Rectal smooth muscle tissue (tissue), 1 donor: ENCODE results near the gene SPIRE1.

Source experiments
- H3K27ac ChIP-seq: one replicate; pipeline ENCODE4 v1.7.0; 2013; ENCODE audit warnings: low read depth, low read length, inconsistent platforms
- H3K27me3 ChIP-seq: one replicate; pipeline ENCODE4 v1.7.0; 2013; ENCODE audit warnings: low read length; ENCODE audit not compliant: control insufficient read depth, insufficient read depth
- H3K36me3 ChIP-seq: one replicate; pipeline ENCODE4 v1.7.0; 2013; ENCODE audit warnings: low read length; ENCODE audit not compliant: control insufficient read depth, insufficient read depth
- H3K4me1 ChIP-seq: one replicate; pipeline ENCODE4 v1.7.0; 2013; ENCODE audit warnings: low read length; ENCODE audit not compliant: control insufficient read depth, insufficient read depth
- H3K4me3 ChIP-seq: one replicate; pipeline ENCODE4 v1.7.0; 2013; ENCODE audit warnings: low read length
- H3K9ac ChIP-seq: one replicate; pipeline ENCODE4 v1.7.0; 2013; ENCODE audit warnings: low read length

The SPIRE1 gene

GRCh38 chr18:12657684-12658425 is at the start of gene SPIRE1:
Gene SPIRE1 (minus strand): TSS chr18:12658107. CDS start chr18:12657866, 241 bp downstream.
- H3K9ac ChIP-seq, result no peak within 1 kb of the TSS
- H3K36me3 ChIP-seq, result no peaks in the 10 kb centered on the region
- H3K4me3 ChIP-seq, result peak within 1 kb of the TSS; percentile 61
- peak within 1 kb of the TSS; percentile 72 for H3K27ac ChIP-seq
- no peaks in the 10 kb centered on the region for H3K4me1 ChIP-seq
- H3K27me3 ChIP-seq, result no peaks in the 10 kb centered on the region

- peak overlapping the region; percentile 99 for H3K27ac ChIP-seq
- H3K4me3 ChIP-seq, result peak overlapping the region; percentile 99
- H3K27me3 ChIP-seq, result no peaks in the 10 kb centered on the region
- peak overlapping the region; percentile 83 for H3K9ac ChIP-seq
- peaks cover 7% of the 10 kb centered on the region for H3K36me3 ChIP-seq
- peaks cover 14% of the 10 kb centered on the region for H3K4me1 ChIP-seq
Observed at GRCh38 chr18:12703664-12704063, 45.8 kb upstream of the SPIRE1 start.

DNA sequence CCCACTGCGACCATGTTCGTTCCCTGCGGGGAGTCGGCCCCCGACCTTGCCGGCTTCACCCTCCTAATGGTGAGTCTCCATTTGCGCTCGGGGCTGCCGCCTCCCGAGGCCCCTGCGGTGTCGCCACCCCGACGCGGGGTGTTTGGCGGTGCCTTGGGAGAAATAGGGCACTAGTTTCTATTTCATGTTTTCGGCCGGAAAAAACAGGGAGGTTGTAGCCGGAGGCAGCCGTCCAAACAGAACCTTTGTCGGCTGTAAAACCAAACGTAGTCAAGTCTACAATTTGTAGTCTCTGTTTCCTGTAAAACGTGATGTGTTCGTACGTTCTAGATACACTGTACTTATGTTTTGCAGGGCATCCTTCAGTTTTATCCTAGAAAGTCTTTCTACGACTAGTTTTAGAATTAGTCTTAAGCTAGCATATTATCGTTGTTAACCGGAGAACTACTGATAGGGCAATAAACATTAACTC is 45.2 kb upstream of the SPIRE1 start:
- H3K4me1 ChIP-seq, result peaks cover 14% of the 10 kb centered on the region
- peaks cover 7% of the 10 kb centered on the region for H3K36me3 ChIP-seq
- peak overlapping the region; percentile 99 for H3K27ac ChIP-seq
- H3K4me3 ChIP-seq, result peak overlapping the region; percentile 99
- peak overlapping the region; percentile 83 for H3K9ac ChIP-seq
- H3K27me3 ChIP-seq, result no peaks in the 10 kb centered on the region

DNA sequence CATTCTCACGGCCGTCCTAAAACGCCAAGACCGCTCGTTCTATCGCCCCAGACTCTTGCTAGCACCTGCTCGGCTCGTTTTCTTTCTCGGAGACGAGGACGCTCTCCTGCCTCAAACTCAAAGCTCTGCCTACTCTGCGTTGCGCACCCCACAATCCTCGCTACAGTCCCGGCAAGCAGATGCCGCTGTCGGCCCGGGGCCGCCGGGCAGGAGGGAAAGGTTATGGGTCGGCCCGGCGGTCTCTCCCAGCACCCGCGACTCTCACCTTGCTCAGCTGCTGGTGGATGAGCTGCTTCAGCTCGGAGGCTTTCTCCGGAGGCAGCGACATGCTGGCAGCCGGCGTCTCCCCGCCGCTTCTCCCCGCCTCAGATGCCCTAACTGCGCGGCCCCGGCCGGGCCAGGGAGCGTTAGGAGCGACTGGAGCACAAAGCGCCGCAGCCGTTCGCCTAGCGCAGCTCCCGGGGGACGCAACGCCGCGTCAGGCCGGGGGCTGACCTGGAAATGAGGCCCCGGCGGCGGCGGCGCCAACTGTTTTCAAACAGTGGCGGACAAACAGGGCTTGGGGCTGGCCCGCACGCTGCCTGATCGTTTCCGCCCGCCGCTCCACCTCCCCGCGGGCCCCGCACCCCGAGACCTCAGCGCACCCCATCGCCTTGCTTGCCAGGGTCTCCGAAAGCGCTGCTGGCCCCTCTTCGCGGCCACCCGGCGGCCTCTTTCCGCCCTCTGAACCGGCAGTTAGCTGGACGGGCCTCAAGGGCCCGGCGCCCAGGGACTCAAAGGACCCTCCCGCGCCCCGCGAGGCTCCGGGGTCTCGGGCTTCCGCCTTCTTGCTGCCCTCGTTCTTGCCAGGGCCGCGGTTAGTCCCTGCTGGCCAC is 44.6 kb upstream of the SPIRE1 start, which contains the start of the genes CEP76 and PSMG2:
TSS of gene CEP76 (minus strand) at position 503 of the 875 bp plus-strand sequence. CDS start at position 328, 175 bp downstream.
TSS of gene PSMG2 (plus strand) at position 822 of the 875 bp plus-strand sequence. CDS start 66 bp downstream, outside the sequence.
- H3K36me3 ChIP-seq, result peaks cover 3% of the 10 kb centered on the region
- peak within 1 kb of the TSS; percentile 96 for H3K9ac ChIP-seq
- H3K27ac ChIP-seq, result peak within 1 kb of the TSS; percentile 99
- no peaks in the 10 kb centered on the region for H3K27me3 ChIP-seq
- H3K4me3 ChIP-seq, result peak within 1 kb of the TSS; percentile 99
- peaks cover 14% of the 10 kb centered on the region for H3K4me1 ChIP-seq

DNA sequence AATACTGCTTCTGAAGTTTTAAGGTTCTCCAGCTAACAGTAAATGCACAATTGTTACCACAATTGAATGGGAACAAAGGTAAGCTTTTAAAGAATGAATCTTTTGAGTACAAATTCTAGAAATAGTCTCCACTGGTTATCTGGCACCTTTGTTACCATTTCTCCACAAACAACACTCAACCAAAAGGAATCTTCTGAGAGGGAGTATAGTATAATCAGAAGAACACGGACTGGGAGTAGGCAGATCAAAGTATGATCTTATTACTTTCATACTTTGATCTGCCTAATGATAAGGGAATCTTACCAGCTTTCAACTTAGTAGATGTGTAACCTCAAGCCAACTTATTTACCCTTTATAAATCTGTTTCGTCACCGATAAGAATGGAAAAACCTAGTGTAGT is 43.3 kb upstream of the SPIRE1 start:
- H3K27ac ChIP-seq, result no peak overlapping the region
- no peak overlapping the region for H3K4me3 ChIP-seq

GRCh38 chr18:12699747-12700146 is 41.8 kb upstream of the SPIRE1 start:
- Histone ChIP-seq H3K27me3 (no peaks in the 10 kb centered on the region), H3K4me3 (no peak overlapping the region), H3K9ac (no peak overlapping the region), H3K4me1 (peaks cover 14% of the 10 kb centered on the region), H3K27ac (no peak overlapping the region), H3K36me3 (peaks cover 2% of the 10 kb centered on the region)

More for the DNA sequence above, 43.3 kb upstream of the SPIRE1 start:
- Histone ChIP-seq H3K9ac (no peak overlapping the region), H3K4me1 (peaks cover 14% of the 10 kb centered on the region), H3K27me3 (no peaks in the 10 kb centered on the region), H3K36me3 (peaks cover 2% of the 10 kb centered on the region)

DNA sequence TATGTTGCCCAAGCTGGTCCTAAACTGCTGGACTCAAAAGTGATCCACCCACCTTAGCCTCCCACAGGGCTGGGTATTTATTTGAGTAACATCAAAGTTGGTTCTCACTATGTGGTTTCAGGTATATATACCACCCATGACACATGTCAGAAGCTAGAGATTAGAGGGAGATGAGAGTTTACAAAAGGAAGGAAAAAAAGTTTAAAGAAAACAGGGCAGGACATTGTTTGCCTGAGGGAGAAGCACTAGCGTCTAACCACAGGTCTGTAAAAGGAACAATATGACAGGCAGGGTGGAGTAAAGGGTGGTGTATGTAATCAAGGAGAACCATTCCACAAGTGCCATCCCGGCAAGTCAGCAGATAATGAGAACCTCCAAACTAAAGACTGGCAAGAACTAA is 36.1 kb upstream of the SPIRE1 start:
- Histone ChIP-seq H3K36me3 (peaks cover 2% of the 10 kb centered on the region), H3K27ac (no peak overlapping the region)

GRCh38 chr18:12692206-12692605 is 34.3 kb upstream of the SPIRE1 start:
- Histone ChIP-seq H3K4me3 (no peak overlapping the region), H3K27ac (no peak overlapping the region), H3K9ac (no peak overlapping the region), H3K27me3 (no peaks in the 10 kb centered on the region), H3K4me1 (no peaks in the 10 kb centered on the region), H3K36me3 (peaks cover 2% of the 10 kb centered on the region)

More for the DNA sequence above, 36.1 kb upstream of the SPIRE1 start:
- no peaks in the 10 kb centered on the region for H3K27me3 ChIP-seq
- no peak overlapping the region for H3K4me3 ChIP-seq
- no peaks in the 10 kb centered on the region for H3K4me1 ChIP-seq
- no peak overlapping the region for H3K9ac ChIP-seq

DNA sequence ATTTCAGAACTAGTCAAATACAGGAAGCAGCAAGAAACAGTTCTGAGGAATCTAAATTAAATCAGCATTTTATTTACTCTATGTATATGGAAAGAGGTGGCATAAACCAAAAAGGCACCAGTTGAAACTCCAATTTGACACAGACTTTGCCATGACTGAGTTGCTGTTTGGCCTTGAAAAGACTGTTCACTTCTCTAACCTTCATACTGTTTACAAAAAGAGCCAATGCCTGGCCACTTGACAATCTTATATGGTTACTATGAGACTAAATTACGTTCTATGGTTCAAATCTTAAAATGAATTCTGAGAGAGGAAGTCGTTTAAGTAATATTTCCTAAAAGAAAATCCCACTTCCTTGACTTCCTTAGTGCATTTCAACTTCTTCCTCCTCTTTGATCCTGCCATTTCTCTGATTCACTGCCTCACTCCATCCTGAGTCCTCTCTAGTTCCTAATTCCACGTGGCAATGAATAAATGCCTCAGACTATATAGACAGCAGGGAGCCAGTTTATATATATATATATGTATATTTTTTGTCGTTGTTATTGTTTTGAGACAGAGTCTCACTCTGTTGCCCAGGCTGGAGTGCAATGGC is 31.4 kb upstream of the SPIRE1 start:
- Histone ChIP-seq H3K36me3 (no peaks in the 10 kb centered on the region), H3K27me3 (no peaks in the 10 kb centered on the region), H3K4me1 (no peaks in the 10 kb centered on the region), H3K27ac (no peak overlapping the region), H3K4me3 (no peak overlapping the region), H3K9ac (no peak overlapping the region)

- Histone ChIP-seq H3K9ac (no peak overlapping the region), H3K4me3 (no peak overlapping the region), H3K27ac (no peak overlapping the region), H3K4me1 (no peaks in the 10 kb centered on the region), H3K36me3 (no peaks in the 10 kb centered on the region), H3K27me3 (no peaks in the 10 kb centered on the region)
Observed at GRCh38 chr18:12686100-12686499, 28.2 kb upstream of the SPIRE1 start.

DNA sequence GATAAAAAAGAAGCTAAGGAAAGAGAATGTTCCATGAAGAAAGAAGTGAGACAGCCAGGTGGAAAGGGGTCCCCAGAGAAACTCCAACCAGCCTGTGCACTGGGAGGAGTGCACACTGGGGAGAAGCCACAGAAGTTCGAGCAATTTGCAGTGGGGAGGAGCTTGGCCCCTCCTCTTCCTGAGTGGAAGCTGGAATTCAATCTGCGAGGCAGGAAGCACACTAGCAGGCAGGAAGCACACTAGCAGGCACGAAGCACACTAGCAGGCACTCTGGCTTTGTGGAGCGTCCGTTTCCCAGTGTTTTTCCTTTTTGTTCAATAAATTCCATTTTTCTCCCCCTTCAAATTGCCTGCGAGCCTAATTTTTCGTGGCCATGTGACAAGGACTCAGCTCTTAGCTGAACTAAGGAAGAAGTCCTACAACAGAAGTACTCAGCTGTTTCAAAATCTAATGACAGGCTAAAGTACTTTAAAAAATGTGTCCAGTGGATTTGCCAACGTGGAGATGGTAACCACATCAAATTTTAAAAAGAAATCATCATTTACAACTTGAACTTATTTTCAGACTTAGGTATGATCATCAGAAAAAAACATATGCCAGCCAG is 21.4 kb upstream of the SPIRE1 start:
- Histone ChIP-seq H3K36me3 (no peaks in the 10 kb centered on the region), H3K4me3 (peak overlapping the region; percentile 50), H3K4me1 (no peaks in the 10 kb centered on the region), H3K27me3 (no peaks in the 10 kb centered on the region), H3K9ac (no peak overlapping the region), H3K27ac (peak overlapping the region; percentile 74)

DNA sequence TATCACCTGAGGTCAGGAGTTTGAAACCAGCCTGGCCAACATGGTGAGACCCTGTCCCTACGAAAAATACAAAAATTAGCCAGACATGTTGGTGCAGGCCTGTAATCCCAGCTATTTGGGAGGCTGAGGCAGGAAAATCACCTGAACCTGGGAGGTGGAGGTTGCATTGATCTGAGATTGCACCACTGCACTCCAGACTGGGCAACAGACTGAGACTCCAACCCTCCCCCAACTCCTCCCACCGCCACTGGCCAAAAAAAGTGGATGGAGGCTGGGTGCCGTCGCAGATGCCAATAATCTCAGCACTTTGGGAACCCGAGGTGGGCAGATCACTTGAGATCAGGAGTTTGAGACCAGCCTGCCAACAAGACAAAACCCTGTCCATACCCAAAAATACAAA is 10.1 kb upstream of the SPIRE1 start:
- no peak overlapping the region for H3K27ac ChIP-seq
- H3K27me3 ChIP-seq, result no peaks in the 10 kb centered on the region
- no peaks in the 10 kb centered on the region for H3K4me1 ChIP-seq
- no peak overlapping the region for H3K4me3 ChIP-seq
- H3K9ac ChIP-seq, result no peak overlapping the region
- no peaks in the 10 kb centered on the region for H3K36me3 ChIP-seq
